Activated naive CD4-positive, alpha-beta T cell treated with Interleukin-2 at 50 U/mL for 16 hours (primary cell): Measurements from ENCODE around the gene TANC1.

Experiments
- DNase-seq: peaks from one replicate; pipeline ENCODE4 v3.0.0-alpha.2; 2020

TANC1 gene

GRCh38 chr2:158963071-158963470 lies 5.4 kb upstream of the TANC1 start:
- no peak for DNase-seq

- DNase-seq = no peak
These were observed 3.3 kb upstream of the TANC1 start for GRCh38 chr2:158965107-158965506.

- no peak for DNase-seq
These were observed 2.8 kb upstream of the TANC1 start for GRCh38 chr2:158965641-158966040.

- DNase-seq = no peak
These were observed 2.1 kb upstream of the TANC1 start for GRCh38 chr2:158966312-158966711.

- no peak for DNase-seq
These were observed 1.2 kb upstream of the TANC1 start for GRCh38 chr2:158967114-158967730.

GRCh38 chr2:158967731-158968395 lies 577 bp upstream of the TANC1 start:
- no peak for DNase-seq

- DNase-seq = no peak
These were observed 798 bp downstream of the TANC1 start for GRCh38 chr2:158969162-158969714.

GRCh38 chr2:158969715-158970240 lies 1.3 kb downstream of the TANC1 start:
- no peak for DNase-seq

- no peak for DNase-seq
These were observed 1.9 kb downstream of the TANC1 start for GRCh38 chr2:158970241-158970751.

- no peak for DNase-seq
These were observed 4.9 kb downstream of the TANC1 start for GRCh38 chr2:158973116-158973956.

- no peak for DNase-seq
These were observed 7.0 kb downstream of the TANC1 start for GRCh38 chr2:158975271-158975921.

- no peak for DNase-seq
These were observed 11.3 kb downstream of the TANC1 start for GRCh38 chr2:158979772-158980171.

GRCh38 chr2:158984604-158985135 lies 16.2 kb downstream of the TANC1 start:
- no peak for DNase-seq

- no peak for DNase-seq
These were observed 20.1 kb downstream of the TANC1 start for GRCh38 chr2:158988501-158988900.

GRCh38 chr2:158989165-158989564 lies 20.7 kb downstream of the TANC1 start:
- no peak for DNase-seq

- DNase-seq = no peak
These were observed 22.2 kb downstream of the TANC1 start for GRCh38 chr2:158990397-158991214.

GRCh38 chr2:158993030-158993429 lies 24.6 kb downstream of the TANC1 start:
- no peak for DNase-seq

GRCh38 chr2:158993721-158994587 lies 25.5 kb downstream of the TANC1 start:
- DNase-seq = no peak

GRCh38 chr2:158994920-158995676 lies 26.7 kb downstream of the TANC1 start:
- DNase-seq = no peak

GRCh38 chr2:158995677-158996049 lies 27.2 kb downstream of the TANC1 start:
- DNase-seq = no peak
